8988T (cell line): ENCODE results near the gene RAD51AP1.
"Not testable (repeated sequence)": the region's sequence is repeated elsewhere in the genome, so short reads cannot be mapped to it uniquely, and the experiment has no call there.

Source experiments
- DNase-seq: peaks from one replicate; pipeline ENCODE4 v3.0.0; 2011

Gene RAD51AP1

DNA sequence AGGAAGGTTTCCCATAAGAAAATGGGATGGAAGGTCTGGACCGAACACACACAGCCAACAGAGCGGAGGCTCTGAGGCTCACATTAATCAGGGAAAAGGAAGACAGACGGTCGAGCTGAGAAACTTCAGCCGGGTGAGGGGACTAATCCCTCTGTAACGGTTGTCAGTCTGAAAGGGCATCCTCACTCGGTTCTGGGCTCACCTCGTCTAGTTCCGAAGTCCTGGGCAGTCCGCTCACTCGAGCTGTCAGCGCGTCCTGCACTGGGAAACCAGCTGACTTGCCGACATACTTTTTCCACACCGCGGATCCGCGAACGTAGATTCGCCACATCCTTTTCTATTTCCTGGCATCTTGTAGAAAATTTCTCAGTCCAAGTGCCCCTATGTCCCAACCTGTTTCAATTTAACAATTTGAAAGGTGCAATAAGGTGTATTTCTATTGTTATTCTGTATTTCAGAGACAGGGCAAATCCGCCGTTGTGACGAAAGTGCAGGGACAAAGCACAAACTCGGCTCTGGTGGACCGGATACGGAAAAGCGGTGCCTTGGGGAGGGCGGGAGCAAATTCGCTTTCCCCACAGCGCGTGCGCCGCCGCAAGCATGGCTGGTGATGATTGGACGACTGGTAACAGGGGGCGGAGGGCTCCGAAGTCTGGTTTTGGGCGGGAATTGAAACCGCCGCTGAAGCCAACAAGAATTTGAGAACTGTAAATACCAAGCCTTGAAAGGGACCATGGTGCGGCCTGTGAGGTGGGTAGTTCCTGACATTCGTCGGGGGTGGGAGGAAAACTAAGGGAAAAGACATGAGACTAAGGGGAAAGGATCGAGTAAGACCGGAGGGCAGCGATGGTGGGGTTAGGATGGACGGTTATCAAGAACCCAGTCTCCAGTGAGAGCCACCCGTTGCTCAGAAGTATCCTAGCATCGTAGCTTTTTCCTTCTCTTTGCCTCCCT is at the start of gene RAD51AP1:
Gene RAD51AP1, plus strand, starts transcription at position 684 of the 954 bp plus-strand sequence. Its CDS starts 50 bp downstream, at position 734.
- DNase-seq: peak; percentile 35

DNA sequence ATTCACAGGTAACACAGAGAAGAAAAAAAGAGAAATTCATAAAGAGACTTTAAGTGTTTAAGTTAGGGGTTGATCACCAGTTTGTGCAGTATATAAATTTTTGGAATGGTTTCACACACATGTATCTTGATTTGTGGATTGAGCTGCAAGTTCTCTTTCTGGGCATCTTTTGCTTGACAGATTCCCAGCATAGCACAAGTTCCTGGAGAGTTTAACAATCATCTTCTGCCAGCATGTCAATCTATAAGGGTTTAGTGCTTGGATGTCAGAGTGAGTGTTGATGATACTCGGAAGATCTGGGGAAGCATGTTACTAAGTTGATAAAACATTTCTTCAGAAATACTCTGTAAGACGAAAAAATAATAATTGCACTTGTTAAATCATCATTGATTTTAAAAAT is 49.1 kb upstream of the RAD51AP1 start:
- no peak for DNase-seq

DNA sequence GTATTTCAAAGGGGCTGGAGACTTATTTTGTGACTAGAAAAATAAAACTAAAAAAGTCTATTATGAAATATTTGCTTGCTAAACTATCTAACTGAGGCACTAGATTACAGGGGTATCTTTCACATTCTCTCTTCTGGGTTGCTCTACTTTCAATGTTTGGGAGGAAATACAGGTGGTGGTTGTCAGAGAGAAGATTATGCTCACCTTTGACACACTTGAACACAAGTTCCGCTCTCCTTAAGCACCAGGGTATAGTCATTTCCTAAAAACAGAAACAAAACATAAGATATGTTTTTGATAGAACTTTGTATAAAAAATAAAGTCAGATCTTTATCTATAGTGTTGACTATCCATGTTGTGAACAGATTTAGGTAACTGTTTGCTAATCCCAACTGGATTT is 47.7 kb upstream of the RAD51AP1 start:
- DNase-seq: no peak

GRCh38 chr12:4496145-4496838 is 42.4 kb upstream of the RAD51AP1 start:
- DNase-seq: no peak

DNA sequence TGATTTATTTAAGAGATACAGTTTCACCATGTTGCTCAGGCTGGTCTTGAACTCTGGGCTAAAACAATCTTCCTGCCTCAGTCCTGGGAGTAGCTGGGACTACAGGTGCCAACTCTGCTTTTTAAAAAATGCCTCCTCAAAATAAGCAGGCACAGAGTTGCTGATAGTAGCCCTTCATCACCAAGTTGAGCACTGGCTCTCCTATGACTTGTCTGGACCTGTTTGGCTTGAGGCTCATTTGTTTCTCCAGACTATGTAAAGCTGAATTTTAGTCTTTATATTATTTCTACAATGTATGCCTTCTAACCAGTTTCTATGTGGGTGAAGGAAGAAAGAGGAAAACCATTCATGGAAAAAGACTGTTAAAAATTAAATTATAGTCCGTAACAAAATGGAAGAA is 39.5 kb upstream of the RAD51AP1 start:
- DNase-seq: no peak

GRCh38 chr12:4505376-4505986 is 33.2 kb upstream of the RAD51AP1 start:
- no peak for DNase-seq

DNA sequence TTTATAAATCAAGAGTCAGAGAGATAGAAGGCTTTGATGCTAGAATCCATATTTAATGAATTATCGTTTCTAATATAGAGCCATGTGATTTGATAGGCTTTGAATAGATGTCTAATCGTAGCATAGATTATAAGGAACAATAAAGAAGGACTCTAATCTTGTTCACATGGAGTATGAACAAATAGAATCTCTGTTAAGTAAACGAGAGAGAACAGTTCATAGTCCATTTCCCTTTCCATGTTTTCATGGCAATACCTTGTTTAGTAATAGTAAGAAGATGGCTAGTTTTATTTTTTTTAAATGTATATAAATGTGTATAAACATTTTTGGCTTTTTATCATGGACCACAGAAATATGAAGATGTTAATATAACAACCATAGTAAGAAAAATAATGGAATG is 32.3 kb upstream of the RAD51AP1 start:
- no peak for DNase-seq

GRCh38 chr12:4506870-4507269 is 31.8 kb upstream of the RAD51AP1 start:
- DNase-seq: no peak

- not testable (repeated sequence) for DNase-seq
Observed at GRCh38 chr12:4508503-4508902, 30.2 kb upstream of the RAD51AP1 start.

- DNase-seq: not testable (repeated sequence)
Observed at GRCh38 chr12:4509269-4509668, 29.4 kb upstream of the RAD51AP1 start.

DNA sequence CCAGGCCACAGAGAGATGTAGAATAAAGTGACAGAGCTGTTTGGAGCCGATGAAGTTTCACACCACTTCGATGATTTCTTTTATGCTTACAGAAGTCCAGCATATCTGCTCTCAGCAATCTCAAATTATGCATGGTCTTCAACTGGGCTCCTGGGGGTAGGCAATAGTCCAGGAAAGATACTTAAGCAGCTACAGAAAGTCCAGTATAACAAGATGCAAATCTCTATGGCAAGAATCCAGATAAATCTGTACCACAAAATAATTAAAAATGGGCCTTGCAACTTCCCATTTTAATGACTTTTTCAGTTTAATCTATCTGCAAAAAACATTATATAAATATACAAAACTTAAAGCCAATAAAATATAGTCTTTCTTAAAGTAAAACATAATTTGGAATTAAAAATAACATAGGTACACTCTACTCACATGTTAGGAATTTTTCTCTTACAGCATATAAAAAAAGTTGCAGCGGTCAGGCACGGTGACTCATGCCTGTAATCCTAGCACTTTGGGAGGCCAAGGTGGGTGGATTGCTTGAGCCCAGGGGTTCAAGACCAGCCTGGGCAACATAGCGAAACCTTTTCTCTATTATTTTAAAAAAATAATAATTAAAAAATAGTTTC is 20.5 kb upstream of the RAD51AP1 start:
- no peak for DNase-seq

GRCh38 chr12:4523443-4523842 is 15.2 kb upstream of the RAD51AP1 start:
- DNase-seq: not testable (repeated sequence)

- no peak for DNase-seq
Observed at GRCh38 chr12:4526923-4527546, 11.7 kb upstream of the RAD51AP1 start.

DNA sequence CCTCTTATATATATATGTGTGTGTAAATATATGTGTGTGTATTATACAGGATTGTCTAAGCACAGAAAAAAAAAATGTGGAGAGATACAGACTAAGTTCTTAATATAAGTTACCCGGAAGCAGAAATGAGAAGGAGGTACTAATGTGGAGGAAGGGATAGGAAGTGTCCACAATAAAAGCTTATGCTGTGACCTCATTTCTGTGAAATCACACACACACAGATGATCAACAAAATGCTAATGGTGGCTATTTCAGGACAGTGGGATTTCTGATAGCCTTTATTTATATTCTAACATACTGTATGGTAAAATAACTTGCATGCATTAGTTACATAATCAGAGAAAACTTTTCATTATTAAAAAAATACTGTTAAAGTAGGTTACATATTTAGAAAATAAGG is 8.5 kb upstream of the RAD51AP1 start:
- DNase-seq: no peak

GRCh38 chr12:4530982-4531586 is 7.6 kb upstream of the RAD51AP1 start:
- no peak for DNase-seq

DNA sequence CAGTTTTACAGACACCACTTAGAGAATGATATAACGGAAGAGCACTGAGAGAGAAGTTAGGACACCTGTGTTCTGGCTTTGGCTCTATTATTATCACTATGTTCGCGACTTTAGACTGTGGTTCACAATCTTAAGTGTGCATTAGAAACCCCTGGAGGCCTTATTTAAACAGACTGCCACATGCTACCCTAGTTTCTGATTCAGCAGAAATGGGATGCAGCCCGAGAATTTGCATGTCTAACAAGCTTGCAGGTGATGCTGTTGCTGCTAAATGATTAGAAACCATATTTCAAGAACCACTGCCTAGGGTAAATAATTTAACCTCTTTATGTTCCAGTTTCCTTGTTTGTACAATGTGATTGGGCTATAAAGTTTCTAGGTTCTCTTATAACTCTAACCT is 3.6 kb upstream of the RAD51AP1 start:
- DNase-seq: no peak

GRCh38 chr12:4535871-4536270 is 2.8 kb upstream of the RAD51AP1 start:
- no peak for DNase-seq

DNA sequence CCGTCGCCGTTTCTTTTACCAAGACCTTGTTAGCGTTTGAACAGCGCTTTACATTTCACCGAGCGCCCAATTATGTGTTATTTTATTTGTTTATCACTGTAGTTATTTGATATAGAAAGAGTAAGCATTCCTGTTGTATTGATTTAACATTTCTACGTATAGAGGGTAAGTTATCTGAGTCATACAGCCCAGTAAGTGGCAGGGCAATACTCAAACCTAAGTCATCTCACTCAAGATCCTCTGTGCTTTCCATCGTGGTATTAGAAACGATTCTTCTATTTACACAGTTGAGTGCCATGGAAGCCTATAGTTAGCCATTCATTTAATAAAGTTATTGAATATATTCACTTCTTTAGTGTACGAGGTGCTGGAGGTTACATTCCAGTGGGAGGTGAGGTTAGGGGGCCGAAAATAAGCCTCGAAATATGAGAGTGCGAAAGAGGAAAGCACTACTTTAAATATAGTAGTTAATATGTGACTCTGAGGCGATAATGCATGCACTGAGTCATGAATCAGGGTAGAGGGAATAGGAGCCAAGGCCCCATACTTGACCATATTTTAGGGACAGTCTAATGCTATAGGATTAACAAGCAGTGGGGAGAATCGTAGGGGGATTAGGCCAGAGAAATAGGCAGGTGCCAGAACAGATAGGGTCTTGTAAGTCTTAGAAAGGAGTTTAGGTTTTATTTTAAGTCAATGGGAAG is 629 bp downstream of the RAD51AP1 start:
- DNase-seq: no peak

DNA sequence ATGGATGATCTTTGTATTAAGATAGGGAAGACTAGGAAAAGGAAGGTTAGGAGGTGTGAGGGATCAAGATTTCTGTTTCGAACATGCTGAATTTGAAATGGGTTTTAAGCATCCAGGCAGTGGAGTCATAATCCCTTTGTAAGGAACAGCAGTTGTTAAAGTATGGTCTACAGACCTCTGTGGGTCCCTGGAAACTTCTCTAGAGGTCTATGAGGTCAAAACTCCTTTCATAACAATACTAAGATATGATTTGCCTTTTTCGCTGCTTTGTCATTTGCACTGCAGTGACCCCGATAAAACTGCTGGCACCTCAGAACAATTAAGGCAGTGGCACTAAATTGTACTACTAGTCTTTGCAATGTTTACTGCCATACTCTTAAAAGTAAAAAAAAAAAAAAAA is 1.5 kb downstream of the RAD51AP1 start:
- no peak for DNase-seq

DNA sequence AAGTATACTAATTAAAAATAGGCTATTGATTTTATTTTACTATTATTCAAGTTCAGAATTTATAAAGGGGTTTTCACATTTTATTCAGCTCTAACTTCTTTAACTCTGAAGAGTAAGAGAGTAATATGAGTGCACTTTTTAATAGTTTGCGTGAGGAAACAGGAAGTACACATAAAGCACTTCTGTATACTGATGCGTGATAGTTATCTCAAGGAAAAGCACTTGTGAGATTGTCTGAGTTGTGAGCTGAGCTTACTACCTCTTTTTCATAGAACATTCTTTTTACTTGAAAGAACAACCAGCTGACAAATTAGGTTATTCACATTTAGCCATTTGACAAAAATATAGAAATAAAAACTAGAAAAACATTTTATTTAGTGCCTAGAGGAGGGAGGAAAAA is 1.9 kb downstream of the RAD51AP1 start:
- DNase-seq: no peak

- DNase-seq: no peak
Observed at GRCh38 chr12:4545195-4545594, 6.5 kb downstream of the RAD51AP1 start.

GRCh38 chr12:4552191-4552590 is 13.5 kb downstream of the RAD51AP1 start:
- no peak for DNase-seq
